Left lung (tissue), 10 donors: Measurements from ENCODE around the gene LCN12. TPM values are rescaled to one million over a fixed set of nuclear protein-coding genes. Genes with fewer than 3 reads are reported as not detected.

Experiments used
- ATAC-seq: fragments of 200-7000 bp; cut with Tn5 transposase; one replicate; pipeline ENCODE4 v1.9.1; 2020; ENCODE audit warnings: moderate library complexity
- DNase-seq, 4 donors: peaks; one replicate each; pipeline ENCODE4 v3.0.0-alpha.2; 2013 to 2020
- H3K27ac ChIP-seq, 2 donors: fragments of 200-600 bp; sonication (generic) in 1 of 2; one replicate each; pipeline versions ENCODE4 v1.5.0 to v1.8.0; 2020 to 2021
- H3K27me3 ChIP-seq, 2 donors: fragments of 200-600 bp; sonication (generic) in 1 of 2; one replicate each; pipeline versions ENCODE4 v1.5.0 to v1.8.0; 2020 to 2021
- H3K36me3 ChIP-seq, 2 donors: fragments of 200-600 bp; sonication (generic) in 1 of 2; one replicate each; pipeline versions ENCODE4 v1.5.0 to v1.8.0; 2020 to 2021
- H3K4me1 ChIP-seq, 2 donors: fragments of 200-600 bp; one replicate each; pipeline ENCODE4 v1.8.0; 2021
- H3K4me3 ChIP-seq, 2 donors: fragments of 200-600 bp; sonication (generic) in 1 of 2; one replicate each; pipeline versions ENCODE4 v1.5.0 to v1.8.0; 2020 to 2021; ENCODE audit warnings: mild to moderate bottlenecking in 1 of 2
- H3K9me3 ChIP-seq, 2 donors: fragments of 200-600 bp; sonication (generic) in 1 of 2; one replicate each; pipeline versions ENCODE4 v1.5.0 to v1.8.0; 2020 to 2021
- intact Hi-C, 2 donors: fragments of 100-400 bp; cut with DNase I; formaldehyde crosslinking; loops; one replicate each; pipeline versions ENCODE4 v1.11.2 to v1.14.2; 2022
- polyA plus RNA-seq, 6 donors: library from polyadenylated mRNA; unstranded; fragments of 120-200 nt; gene quantifications; one replicate each; pipeline ENCODE4 v1.2.1, GENCODE V29; 2013; ENCODE audit not compliant: insufficient read length in 6 of 6
- total RNA-seq, 2 donors: library from RNA; stranded (reverse); fragmentation: NEBNext Ultra II Directional; extraction: Animal tissue kit (Norgen Biotek cat#: 25700); gene quantifications; one replicate each; pipeline ENCODE4 v1.2.1, GENCODE V29; 2021
- TF ChIP-seq, protein P1 (sequence below), 2 donors: fragments of 200-600 bp; sonication (generic) in 1 of 2; IDR thresholded peaks; one replicate each; pipeline versions ENCODE4 v1.5.0 to v1.8.0; 2021; ENCODE audit warnings: antibody characterized with exemption in 2 of 2
- donor health status: DM: no; HTN: yes; CAD: no.
- donor health status: DM: no; HTN: no; CAD: no.

LCN12 gene
- total and polyA plus RNA-seq, 8 donors = 2.1 to 28.0 (median 13.3) TPM

- intact Hi-C loops = no loop called here
- no peak for DNase-seq
- peaks cover 0 to 12% of the 10 kb centered on the region in 2 donors for H3K4me1 ChIP-seq
- H3K9me3 ChIP-seq = no peaks in the 10 kb centered on the region
- H3K27me3 ChIP-seq = no peaks in the 10 kb centered on the region
- H3K36me3 ChIP-seq = peaks cover 0 to 81% of the 10 kb centered on the region in 2 donors
- ATAC-seq = no peak
- H3K4me3 ChIP-seq = no peak overlapping the region
- TF ChIP-seq, protein P1, sequence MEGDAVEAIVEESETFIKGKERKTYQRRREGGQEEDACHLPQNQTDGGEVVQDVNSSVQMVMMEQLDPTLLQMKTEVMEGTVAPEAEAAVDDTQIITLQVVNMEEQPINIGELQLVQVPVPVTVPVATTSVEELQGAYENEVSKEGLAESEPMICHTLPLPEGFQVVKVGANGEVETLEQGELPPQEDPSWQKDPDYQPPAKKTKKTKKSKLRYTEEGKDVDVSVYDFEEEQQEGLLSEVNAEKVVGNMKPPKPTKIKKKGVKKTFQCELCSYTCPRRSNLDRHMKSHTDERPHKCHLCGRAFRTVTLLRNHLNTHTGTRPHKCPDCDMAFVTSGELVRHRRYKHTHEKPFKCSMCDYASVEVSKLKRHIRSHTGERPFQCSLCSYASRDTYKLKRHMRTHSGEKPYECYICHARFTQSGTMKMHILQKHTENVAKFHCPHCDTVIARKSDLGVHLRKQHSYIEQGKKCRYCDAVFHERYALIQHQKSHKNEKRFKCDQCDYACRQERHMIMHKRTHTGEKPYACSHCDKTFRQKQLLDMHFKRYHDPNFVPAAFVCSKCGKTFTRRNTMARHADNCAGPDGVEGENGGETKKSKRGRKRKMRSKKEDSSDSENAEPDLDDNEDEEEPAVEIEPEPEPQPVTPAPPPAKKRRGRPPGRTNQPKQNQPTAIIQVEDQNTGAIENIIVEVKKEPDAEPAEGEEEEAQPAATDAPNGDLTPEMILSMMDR (IDR thresholded peaks at IDR 0.05) = no peak
- H3K27ac ChIP-seq = no peak overlapping the region
Observed at GRCh38 chr9:136916330-136917184, 35.5 kb upstream of the LCN12 start.

DNA sequence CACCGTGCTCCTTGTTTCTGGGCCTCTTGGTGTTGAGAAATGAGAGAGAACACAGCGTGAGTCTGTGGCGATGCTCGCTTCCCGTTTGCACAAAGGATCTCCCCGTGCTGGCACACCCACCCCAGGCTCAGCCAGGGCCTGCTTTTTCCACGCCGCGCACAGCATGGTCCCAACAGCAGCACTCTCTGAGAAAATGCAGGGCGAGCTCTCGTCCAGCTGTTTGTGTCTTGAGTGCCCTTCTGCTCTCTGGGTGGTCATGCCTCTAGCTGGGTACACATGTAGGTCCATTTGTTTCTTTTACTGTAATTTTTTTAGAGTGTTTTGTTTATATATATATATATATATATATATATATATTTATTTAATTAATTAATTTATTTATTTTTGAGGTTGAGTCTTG, 34.2 kb upstream of the LCN12 start:
- Histone ChIP-seq H3K4me1 (peaks cover 0 to 3% of the 10 kb centered on the region in 2 donors), H3K9me3 (no peaks in the 10 kb centered on the region), H3K27me3 (no peaks in the 10 kb centered on the region), H3K36me3 (peaks cover 0 to 80% of the 10 kb centered on the region in 2 donors), H3K27ac (peak overlapping the region in 1 of 2 donors; percentile 34), H3K4me3 (no peak overlapping the region)
- ATAC-seq (no peak), DNase-seq (no peak)
- TF ChIP-seq, protein P1 (IDR thresholded peaks at IDR 0.05) = no peak
- intact Hi-C loops = no loop called here

GRCh38 chr9:136920069-136920468, 32.0 kb upstream of the LCN12 start:
- H3K36me3 ChIP-seq = peaks cover 0 to 89% of the 10 kb centered on the region in 2 donors
- ATAC-seq = no peak
- peaks cover 0 to 3% of the 10 kb centered on the region in 2 donors for H3K4me1 ChIP-seq
- no peak for DNase-seq
- no peaks in the 10 kb centered on the region for H3K9me3 ChIP-seq
- intact Hi-C loops = no loop called here
- H3K27ac ChIP-seq = no peak overlapping the region
- TF ChIP-seq, protein P1 (IDR thresholded peaks at IDR 0.05) = no peak
- H3K4me3 ChIP-seq = no peak overlapping the region
- H3K27me3 ChIP-seq = no peaks in the 10 kb centered on the region

DNA sequence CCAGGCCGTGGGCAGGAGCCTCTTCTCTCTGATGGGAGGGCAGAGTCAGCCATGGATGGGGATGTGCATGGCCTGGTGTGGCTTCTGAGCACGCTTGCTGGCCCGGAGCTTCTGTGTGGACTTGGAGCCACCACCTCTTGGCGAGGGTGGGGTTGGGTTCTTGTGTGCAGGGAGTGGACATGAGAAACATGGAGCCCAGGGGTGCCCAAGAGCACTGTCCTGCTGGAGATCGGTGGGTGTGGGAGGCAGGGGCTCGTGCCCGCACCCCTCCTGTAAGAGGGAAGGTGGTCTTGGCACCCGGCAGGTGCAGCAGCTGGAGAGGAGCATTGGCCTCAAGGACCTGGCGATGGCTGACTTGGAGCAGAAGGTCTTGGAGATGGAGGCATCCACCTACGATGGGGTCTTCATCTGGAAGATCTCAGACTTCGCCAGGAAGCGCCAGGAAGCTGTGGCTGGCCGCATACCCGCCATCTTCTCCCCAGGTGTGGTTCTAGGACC, 31.3 kb upstream of the LCN12 start:
- H3K27ac ChIP-seq = no peak overlapping the region
- peaks cover 0 to 90% of the 10 kb centered on the region in 2 donors for H3K36me3 ChIP-seq
- ATAC-seq (no peak), DNase-seq (no peak)
- peaks cover 0 to 3% of the 10 kb centered on the region in 2 donors for H3K4me1 ChIP-seq
- TF ChIP-seq, protein P1 (IDR thresholded peaks at IDR 0.05) = no peak
- intact Hi-C loops = no loop called here
- no peak overlapping the region for H3K4me3 ChIP-seq
- no peaks in the 10 kb centered on the region for H3K9me3 ChIP-seq
- no peaks in the 10 kb centered on the region for H3K27me3 ChIP-seq

DNA sequence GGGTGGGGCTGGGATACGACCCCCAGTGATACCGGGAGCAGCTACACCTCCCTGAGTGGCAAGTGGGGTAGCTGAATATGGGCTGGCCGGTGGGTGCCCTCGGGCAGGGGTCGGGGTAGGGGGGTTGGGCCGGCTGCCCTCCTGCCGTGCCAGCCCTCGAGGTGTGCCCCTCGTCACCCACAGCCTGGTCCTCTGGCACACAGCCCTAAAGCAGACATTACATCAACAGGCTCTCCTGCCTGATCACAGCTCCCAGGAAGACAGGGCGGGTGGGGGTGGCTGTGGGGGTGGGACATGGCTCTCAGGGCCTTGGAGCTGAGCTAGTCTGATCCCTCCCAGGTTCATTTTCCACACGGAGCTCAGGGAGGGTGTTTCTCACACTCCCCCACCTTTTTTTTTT, 30.8 kb upstream of the LCN12 start:
- peaks cover 0 to 90% of the 10 kb centered on the region in 2 donors for H3K36me3 ChIP-seq
- ATAC-seq = no peak
- intact Hi-C loops = no loop called here

More for the DNA sequence above, 30.8 kb upstream of the LCN12 start:
- peaks cover 0 to 3% of the 10 kb centered on the region in 2 donors for H3K4me1 ChIP-seq
- no peak overlapping the region for H3K4me3 ChIP-seq
- DNase-seq = no peak
- no peak overlapping the region for H3K27ac ChIP-seq
- TF ChIP-seq, protein P1 (IDR thresholded peaks at IDR 0.05) = no peak
- no peaks in the 10 kb centered on the region for H3K9me3 ChIP-seq
- no peaks in the 10 kb centered on the region for H3K27me3 ChIP-seq
